ENCODE data around the gene GPATCH4. TPM values are rescaled to one million over a fixed set of nuclear protein-coding genes. Genes with fewer than 3 reads are reported as not detected.
"Not testable (repeated sequence)": the region's sequence is repeated elsewhere in the genome, so short reads cannot be mapped to it uniquely, and the experiment has no call there.

The GPATCH4 gene
- total RNA-seq, 1 donor from 2014 or later: 15.9 TPM

DNA sequence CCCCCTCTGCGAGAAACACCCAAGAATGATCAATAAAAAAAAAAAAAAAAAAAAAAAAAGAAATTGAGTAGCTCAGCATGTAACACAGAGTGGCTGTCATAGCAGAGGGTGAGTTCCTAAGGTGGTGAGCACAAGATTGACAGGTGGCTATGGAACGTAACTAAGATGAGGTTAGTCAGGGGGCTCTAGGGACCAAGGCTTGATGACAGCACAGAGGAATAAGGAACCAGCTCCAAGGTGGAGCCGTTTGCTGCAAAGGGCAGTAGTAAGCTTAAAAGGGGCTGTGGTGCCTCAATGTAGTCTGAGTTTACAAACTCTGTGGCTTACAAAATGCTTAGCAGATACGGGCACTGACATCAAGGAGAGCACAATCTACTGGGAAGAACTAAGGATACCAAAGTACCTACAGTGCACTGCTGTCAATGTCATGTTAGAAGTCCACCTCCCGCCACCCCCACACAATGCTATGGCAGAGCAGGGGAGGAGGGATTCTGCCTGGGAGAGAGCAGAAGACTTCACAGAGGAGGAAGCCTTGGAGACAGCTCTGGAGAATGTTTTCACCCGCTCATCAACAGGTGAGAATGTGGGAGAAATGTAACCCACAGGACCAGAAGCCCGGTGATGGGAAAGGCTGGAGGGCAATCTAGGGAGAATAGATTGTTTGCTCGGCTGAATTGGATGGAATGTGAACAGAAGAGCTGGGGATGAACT lies 42.0 kb downstream of the GPATCH4 start:
- no peak for ATAC-seq (ENCODE audit: poor library complexity)
- intact Hi-C loops (cut with DNase I): no loop called here
- DNase-seq: no peak

DNA sequence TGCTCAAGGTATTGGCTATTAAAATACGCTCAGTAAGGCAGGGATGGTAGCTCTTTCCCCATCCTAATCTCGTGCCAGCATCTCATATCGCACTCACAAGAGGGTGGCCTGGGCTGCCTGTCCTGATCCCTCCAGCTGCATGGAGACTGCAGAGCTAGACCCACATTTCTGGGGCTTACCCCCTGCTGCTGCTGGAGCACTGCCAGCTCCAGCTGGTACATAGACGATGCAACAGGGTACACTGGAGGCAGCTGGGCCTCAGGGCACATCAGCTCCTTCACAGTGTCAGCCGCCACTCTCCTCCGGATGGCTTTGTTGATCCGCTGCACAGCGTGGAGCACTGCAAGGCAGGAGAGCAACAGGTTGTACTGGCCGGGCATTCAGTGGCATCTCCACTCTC lies 44.9 kb downstream of the GPATCH4 start:
- intact Hi-C loops (cut with DNase I): no loop called here
- ATAC-seq (ENCODE audit: poor library complexity): no peak

DNA sequence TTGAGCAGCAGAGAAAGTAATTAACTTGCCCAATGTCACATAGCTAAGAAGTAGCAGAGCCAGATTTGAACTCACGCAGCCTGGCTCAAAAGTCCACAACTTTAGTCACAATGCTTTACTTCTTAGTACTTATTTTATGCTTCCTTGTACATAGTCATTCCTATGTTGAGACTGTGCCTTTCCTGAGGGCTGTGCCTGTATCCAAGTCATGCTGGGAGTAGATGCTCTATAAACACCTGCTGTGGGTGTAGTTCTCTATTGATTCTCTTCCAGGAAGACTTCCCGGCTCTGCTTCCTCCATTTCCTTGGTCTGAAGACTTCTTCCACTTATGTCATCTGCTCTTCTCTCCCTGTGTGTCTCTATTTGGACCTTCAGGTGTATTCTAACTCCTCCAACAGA lies 45.6 kb downstream of the GPATCH4 start:
- ATAC-seq (ENCODE audit: poor library complexity) (no peak), DNase-seq (no peak)
- intact Hi-C loops (cut with DNase I): no loop called here

More for the DNA sequence above, 44.9 kb downstream of the GPATCH4 start:
- DNase-seq: no peak

DNA sequence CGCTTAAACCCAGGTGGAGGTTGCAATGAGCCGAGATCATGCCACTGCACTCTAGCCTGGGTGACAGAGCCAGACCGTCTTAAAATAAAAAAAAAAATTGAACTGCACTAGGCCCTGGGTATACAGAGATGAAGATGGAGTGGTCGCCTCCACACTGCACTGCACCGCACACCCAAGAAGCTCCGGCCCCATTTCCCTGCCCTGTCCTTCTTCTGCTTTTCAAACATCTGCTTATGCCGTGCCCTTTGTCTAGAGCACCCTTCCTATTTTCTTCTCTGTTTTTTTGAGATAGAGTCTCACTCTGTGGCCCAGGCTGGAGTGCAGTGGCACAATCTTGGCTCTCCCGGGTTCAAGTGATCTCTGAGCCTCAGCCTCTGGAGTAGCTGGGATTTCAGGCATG lies 46.3 kb downstream of the GPATCH4 start:
- DNase-seq (no peak), ATAC-seq (ENCODE audit: poor library complexity) (no peak)
- intact Hi-C loops (cut with DNase I): no loop called here

- intact Hi-C loops (cut with DNase I): no loop called here
- DNase-seq: no peak
- ATAC-seq (ENCODE audit: poor library complexity): no peak
Observed at GRCh38 chr1:156553860-156554485, 47.3 kb downstream of the GPATCH4 start.

GRCh38 chr1:156552937-156553336 lies 48.3 kb downstream of the GPATCH4 start:
- peak; percentile 31 for ATAC-seq (ENCODE audit: poor library complexity)
- intact Hi-C loops (cut with DNase I): not testable (repeated sequence)

DNA sequence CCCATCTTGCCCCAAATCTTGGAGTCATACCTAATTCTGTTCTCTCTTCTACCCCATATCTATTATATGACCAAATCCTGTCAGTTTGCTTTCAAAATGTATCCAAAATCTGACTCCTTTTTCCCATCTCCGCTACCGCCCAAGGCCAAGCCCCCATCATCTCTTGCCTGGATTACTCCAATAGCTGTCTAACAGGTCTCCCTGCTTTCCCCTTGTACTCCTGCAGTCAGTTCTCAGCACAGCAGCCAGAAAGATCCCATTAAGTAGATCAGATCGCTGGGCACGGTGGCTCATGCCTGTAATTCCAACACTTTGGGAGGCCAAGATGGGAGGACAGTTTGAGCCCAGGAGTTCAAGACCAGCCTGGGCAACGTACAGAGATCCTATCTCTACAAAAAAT lies 48.8 kb downstream of the GPATCH4 start:
- no peak for ATAC-seq (ENCODE audit: poor library complexity)
- intact Hi-C loops (cut with DNase I): no loop called here
- DNase-seq: no peak

More at GRCh38 chr1:156552937-156553336, 48.3 kb downstream of the GPATCH4 start:
- DNase-seq: peak; percentile 64

- ATAC-seq (ENCODE audit: poor library complexity) (no peak), DNase-seq (no peak)
- intact Hi-C loops (cut with DNase I): no loop called here
Observed at GRCh38 chr1:156551869-156552268, 49.4 kb downstream of the GPATCH4 start.

GRCh38 chr1:156551066-156551643 lies 50.1 kb downstream of the GPATCH4 start:
- DNase-seq: no peak
- ATAC-seq (ENCODE audit: poor library complexity): no peak
- intact Hi-C loops (cut with DNase I): no loop called here

DNA sequence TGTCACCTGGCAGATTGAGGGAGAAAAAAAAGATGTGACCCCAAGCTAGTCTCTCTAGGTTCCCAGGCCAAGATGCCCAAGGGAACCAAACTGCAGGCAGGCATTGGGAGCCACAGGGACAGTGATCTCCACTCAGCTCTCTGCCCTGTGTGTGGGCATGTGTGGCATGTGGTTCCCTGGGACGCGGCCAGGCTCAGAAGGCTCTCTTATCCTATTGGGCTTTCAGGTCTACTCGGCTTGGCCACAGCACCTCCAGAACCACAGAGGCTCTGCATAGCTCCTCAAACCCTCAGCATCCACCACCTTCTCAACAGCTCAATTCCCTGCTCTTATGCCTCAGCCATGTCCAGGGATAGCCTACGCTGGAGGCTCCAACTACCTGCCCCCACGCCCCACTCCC lies 50.9 kb downstream of the GPATCH4 start:
- peak; percentile 74 for DNase-seq

DNA sequence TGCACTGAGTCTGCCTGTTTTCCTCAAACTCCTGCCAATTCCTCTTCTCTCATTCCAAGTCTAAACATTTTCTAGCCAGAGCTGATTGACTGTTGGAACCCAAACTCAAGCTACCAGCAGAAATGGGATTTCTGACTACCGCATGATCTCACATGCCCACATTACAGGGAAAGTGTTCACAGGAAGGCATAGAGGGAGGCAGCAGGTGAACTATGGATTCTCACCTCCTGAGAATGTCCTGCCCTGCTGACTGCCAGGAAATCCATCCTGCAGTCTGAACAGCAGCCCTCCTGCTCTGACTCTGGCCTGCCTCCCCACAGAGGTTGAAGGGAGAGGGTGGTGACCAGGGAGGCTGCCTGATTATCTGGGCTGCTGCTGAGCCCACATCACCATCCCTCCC lies 51.4 kb downstream of the GPATCH4 start:
- ATAC-seq (ENCODE audit: poor library complexity) (no peak), DNase-seq (no peak)
- intact Hi-C loops (cut with DNase I): no loop called here

More for the DNA sequence above, 50.9 kb downstream of the GPATCH4 start:
- intact Hi-C loops (cut with DNase I): no loop called here
- peak; percentile 86 for ATAC-seq (ENCODE audit: poor library complexity)

DNA sequence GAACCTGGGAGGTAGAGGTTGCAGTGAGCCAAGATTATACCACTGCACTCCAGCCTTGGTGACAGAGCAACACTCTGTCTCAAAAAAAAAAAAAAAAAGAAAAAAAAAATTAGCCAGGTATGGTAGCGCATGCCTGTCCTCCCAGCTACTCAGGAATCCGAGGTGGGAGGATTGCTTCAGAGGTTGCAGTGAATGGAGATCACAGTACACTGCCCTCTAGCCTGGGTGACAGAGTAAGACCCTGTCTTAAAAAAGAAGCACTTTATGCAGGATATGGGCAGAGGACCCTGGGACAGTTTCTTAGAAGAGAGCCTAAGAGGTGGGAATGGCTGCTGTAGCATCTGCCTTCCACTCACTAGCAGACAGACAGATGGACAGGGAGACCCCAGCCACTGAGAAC lies 51.9 kb downstream of the GPATCH4 start:
- intact Hi-C loops (cut with DNase I): no loop called here
- ATAC-seq (ENCODE audit: poor library complexity) (peak; percentile 23), DNase-seq (no peak)

DNA sequence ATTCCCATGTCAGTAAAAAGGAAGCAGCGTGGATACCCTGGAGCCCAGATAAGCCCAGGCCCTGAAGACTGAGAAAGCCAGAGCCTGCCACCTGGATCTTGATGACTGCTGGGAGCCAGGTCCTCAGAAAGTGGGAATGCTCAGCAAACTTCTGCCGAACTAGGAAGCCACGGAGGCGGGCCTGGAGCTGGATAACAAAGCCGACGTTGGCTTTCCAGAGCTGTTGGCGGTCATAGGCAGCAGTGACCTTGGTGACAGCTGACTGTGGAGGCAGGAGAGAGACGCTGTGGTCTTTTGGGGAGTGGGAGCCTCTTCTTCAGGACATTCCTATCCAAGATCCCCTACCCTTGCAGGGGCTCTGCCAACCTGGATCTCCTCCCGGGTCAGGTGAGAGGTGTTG lies 53.3 kb downstream of the GPATCH4 start:
- intact Hi-C loops (cut with DNase I): no loop called here
- DNase-seq (no peak), ATAC-seq (ENCODE audit: poor library complexity) (no peak)

DNA sequence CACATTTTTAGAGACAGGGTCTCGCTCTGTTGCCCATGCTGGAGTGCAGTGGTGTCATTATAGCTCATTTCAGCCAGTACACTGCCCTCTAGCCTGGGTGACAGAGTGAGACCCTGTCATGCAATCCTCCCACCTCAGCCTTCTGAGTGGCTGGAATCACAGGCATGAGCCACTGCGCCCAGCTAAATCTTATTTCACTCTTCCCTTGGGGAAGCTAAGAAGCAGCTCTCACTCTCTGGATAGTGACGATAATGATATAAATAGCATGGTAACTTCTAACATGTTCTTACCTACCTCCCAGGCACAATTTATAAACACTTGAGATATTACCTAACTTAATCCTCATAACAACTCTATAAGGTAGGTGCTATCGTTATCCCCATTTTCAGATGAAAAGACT lies 53.8 kb downstream of the GPATCH4 start:
- no peak for DNase-seq
- no peak for ATAC-seq (ENCODE audit: poor library complexity)
- intact Hi-C loops (cut with DNase I): no loop called here

- DNase-seq (no peak), ATAC-seq (ENCODE audit: poor library complexity) (no peak)
- intact Hi-C loops (cut with DNase I): no loop called here
Observed at GRCh38 chr1:156546267-156546666, 55.0 kb downstream of the GPATCH4 start.

DNA sequence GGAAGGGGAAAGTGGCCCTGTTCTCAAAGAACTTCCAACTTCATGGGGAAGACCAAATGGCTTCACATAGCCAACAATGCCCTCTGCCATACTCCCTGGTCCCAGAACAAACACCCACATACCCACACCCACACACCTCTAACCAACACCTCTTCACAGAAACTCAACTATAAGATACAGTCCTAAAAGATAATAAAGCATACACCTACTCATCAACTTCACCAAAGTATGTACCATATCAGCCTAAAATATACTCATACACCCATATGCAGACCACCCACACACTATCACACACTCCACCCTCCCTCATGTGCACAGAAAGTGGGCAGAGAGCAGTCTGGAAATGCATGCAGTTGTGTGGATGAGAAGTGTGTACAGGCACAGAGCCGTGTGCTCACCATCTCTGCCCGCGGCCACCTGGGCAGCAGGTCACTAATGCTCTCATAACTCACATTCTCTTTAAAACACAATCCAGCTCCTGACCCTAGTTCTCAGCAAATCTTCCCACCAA lies 56.6 kb downstream of the GPATCH4 start:
- no peak for ATAC-seq (ENCODE audit: poor library complexity)
- intact Hi-C loops (cut with DNase I): no loop called here
- DNase-seq: no peak
